HL-60 (cell line): ENCODE measurements around the gene NFATC1.

Source experiments
- CTCF ChIP-seq: IDR thresholded peaks from one replicate; pipeline ENCODE4 v1.5.1; 2011; ENCODE audit warnings: low read length, control low read depth, inconsistent platforms; ENCODE audit not compliant: insufficient read depth
- GABPA ChIP-seq: IDR thresholded peaks from 2 replicates; pipeline ENCODE4 v1.6.1; 2012; ENCODE audit warnings: low read depth
- POLR2AphosphoS5 ChIP-seq: IDR thresholded peaks from 2 replicates; pipeline ENCODE4 v1.6.1; 2012; ENCODE audit warnings: low read depth
- SPI1 ChIP-seq: IDR thresholded peaks from 2 replicates; pipeline ENCODE4 v1.6.1; 2012; ENCODE audit warnings: low read depth, mild to moderate bottlenecking, borderline replicate concordance

DNA sequence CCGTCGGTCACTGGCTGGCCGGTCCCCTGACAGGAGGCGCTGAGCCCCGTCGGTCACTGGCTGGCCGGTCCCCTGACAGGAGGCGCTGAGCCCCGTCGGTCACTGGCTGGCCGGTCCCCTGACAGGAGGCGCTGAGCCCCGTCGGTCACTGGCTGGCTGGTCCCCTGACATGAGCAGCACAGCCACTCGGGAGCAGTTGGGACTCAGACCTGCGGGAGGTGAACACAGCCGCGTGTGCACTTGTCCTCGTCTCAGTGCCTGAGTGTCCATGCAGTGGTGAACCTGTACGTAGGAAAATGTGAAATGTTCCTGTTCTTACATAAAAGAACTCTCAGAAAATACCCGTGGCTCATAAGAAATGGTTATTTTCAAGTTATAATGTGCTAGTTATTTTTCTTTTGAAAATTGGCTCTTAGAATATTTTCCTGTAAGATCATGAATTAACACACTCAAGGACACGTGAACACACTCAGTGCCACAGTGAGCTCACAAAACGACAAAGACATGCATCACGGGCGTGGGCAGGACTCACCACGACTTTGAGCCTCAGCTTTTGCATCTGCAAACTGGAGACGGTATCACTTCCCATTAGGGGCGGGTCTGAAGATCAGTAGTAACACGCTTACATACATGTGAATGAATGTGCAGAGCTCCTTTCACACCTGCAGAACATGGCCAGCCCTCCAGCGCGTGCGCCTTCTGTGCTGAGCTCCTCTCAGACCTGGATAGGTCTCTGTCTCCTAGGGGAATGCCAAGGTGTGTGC, 21.1 kb upstream of the NFATC1 start:
- TF ChIP-seq CTCF: no peak
- TF ChIP-seq POLR2AphosphoS5: no peak
- no peak for TF ChIP-seq SPI1
- no peak for TF ChIP-seq GABPA
